Fibroblast of skin of right biceps (primary cell): Measurements from ENCODE around the gene POLG.

Experiments
- DNase-seq: peaks from one replicate; pipeline ENCODE4 v3.0.0-alpha.2; 2013

POLG gene

DNA sequence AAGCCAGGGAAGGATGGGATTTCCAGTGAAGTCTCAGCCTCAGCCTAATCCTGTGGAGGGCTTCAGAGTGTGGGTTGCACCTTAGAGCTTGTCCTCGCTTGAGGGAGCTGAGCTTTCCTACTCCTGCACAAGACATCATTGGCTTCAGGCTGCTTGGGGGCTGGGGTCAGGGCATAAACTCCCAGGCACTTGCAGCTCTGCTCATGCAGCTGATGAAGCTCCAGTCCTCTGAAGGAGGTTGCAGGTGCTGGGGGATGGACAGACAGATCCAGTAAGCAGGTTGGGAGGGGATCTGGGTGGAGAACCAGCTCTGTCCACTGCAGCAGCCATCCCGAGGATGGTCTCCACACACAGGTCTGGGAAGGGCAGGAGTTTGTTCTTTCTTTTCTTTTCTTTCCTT is 19.4 kb upstream of the POLG start:
- no peak for DNase-seq

DNA sequence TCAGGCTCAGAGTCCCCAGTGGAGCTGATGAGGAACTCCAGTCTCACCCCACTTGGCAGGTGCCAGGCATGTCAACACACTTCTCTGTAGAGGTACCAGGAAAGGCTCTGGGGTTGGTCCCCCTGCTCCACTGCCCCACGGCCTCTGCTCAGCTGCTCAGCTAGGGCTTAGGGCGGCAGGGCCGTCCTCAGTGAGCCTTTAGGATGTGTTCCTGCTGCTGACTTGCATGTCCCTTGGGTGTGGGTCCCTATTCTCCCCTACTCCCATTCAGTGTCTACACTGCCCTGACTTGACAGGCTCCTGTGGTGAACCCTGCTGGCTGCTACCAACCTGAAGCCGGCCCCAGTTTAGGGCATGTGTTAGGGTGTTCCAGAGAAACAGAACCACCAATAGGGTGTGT is 17.9 kb upstream of the POLG start:
- no peak for DNase-seq

DNA sequence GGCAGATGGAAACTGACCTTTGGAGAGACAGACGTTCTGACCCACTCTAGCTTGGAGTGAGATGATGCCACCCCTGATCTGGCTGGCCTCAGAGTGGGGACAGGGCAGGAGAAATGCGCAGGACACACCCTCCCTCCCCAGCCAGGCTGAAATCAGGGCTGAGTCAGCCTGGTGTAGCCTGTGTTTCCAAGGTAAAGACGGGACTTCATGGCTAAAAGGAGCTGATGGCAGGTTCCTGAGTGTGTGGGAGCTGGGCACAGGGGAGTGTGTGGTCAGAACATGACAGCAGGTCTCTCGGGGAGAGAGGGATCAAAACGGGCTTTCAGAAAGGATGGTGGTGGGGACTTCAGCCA is 14.6 kb upstream of the POLG start:
- no peak for DNase-seq

DNA sequence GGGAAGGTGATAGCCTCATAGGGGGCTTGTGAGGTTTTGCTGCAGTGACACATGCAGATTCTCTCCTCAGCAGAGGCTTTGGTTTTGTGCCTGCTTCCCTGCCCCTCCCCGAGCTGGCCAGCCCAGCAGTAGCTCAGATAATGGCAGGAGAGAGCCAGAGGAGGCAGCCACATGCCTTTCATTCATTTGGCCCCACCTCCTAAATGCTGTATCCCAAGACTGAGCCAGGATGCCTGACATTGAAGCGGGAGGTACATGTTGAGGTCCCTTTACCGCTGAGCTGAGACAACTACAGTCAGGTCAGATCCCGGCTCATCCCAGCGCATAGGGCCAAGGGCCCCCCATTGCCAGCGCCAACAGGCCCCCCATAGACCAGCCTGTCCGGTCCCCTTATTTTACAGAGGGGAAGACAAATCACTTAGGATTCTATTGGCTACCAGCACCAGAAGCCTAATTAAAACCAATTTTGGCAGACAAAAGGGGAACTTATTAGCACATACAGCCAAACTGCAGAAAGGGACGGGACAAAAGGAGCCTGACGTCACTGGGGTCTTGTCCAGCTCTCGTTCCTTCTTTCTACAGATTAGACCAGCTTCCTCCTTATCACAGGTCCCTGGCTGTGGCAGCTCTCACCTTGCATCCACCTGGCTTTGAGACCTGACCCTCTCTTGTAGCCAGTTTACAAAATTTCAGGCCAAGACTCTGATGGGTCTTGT is 12.1 kb upstream of the POLG start:
- DNase-seq, result no peak

DNA sequence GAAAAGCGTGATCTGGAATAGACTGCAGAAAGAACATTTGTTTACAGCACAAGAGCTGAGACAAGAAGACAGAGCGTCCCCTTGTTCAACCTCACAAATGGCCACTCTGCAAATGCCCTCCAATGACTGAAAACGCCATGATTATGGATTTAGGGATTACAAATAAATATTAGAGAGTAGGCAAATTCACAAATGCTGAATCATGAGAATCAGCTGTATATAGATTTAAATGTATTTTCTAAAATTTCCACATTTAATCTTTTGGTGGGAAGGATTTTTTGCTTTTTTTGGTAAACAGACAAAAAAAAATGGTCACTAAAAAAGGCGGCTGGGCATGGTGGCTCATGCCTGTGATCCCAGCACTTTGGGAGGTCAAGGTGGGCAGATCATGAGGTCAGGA is 10.6 kb upstream of the POLG start:
- no peak for DNase-seq

- DNase-seq, result no peak
Measured at GRCh38 chr15:89342840-89343239, 8.2 kb upstream of the POLG start.

DNA sequence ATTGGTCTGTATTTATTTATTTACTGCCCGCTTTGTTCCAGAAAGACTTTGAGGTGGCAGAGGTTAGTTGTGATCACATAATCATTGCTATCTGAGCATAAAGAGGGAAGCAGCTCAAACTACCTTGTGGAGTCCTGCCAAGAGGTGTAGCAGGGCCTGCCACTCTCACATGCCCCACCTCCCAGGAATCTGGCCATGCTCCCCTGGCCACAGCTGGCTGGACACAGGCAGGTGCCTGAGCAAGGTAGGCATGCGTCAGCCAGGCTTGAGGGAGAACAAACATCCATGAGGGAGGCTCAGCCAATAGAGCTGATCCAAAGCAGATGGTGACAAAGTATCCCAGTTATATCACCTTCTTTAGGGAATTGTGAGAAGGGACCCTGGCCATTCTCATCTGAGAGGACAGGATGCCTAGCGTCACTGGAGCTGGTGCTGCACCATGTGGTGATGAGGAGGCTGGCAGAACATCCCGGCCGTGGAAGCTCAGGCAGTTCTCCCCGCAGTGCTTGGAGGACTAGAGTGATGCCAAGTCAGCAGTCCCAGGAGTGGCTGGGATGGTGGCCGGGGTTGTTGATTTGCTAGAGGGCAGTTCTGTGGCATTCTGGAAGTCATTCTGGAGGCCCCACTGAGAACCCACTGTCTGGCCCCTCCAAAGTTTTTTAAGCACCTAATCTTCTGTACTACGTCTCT is 6.8 kb upstream of the POLG start:
- DNase-seq, result no peak

DNA sequence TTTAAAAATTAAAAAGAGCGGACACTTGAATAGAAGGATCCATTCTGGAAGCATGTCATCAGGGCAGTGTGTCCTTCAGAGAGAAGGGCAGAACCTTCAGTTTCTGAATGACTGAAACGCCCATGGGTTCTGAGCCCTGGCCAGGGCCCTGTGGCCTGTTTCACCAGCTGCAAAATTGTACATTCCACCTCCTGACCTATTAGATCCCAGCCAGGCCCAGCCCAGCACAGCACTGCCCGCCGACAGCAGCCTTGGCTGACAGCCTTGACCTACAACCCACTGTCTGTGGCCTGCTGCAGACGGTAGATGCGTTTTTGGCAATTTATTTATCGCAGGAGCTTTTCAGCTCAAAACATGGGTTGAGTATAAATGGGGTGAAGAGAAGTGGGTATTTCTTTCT is 5.9 kb upstream of the POLG start:
- no peak for DNase-seq

GRCh38 chr15:89338036-89338435 is 3.4 kb upstream of the POLG start:
- DNase-seq, result no peak

DNA sequence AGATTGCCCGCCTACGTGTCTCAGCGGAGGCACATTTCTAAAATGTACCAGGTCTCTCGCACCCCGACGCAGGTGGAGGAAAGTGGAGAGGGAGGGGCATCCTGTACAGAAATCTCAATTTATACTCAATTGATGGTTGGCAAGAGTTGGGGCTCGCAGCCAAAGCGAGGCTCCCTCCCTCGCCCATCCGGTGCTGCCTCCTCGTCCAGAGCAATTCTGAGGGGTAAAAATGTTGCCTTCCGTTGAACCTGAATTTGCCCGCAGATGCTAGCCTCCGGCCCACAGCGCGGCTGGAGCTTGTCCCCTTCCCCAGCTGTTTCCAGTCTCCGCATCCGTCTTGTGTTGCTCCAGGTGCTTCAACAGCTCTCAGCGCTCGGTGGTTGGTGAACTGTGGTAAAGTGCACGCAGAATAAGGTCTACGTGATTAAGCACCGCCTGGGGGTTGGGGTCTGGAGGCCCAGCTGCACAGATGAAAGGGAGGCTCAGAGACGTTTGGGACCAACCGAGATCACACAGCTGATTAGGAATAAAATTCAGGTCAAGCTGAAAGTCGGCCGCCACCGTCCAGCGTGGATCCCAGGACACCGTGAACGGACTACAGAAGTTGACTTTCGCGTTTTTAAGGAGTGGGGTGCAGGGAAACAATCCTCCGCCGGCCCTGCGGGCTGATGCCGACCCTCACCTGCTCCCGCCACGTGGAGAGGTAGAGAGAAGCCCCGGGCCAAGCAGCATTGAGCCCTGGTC is 846 bp upstream of the POLG start:
- DNase-seq, result no peak

DNA sequence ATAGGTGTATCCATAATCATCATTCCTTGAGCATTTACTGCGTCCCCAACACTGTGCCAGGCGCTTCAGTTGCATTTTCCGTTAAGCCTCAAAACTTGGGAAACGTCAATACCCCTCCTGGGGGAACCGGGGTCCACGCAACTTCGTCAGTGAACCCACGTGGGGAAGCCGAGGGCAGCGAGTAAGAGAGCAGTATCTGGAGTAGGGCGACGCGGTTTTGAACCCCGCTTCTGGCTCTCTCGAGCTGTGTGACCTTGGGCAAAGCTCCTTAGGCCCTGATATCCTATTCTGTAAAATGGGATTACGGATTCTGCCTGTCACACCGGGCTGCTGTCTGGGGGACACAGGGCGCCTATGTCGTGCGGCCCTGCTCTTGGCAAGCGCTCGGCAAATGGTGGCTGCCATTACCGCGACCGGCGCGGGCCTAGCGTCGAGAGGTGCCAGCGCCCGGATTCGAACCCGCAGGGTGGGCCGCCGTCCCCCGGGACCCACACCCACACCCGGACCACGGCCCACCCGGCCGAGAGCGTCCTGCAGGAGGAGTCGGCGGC is 590 bp downstream of the POLG start:
- no peak for DNase-seq

GRCh38 chr15:89333011-89333860 is 1.4 kb downstream of the POLG start:
- no peak for DNase-seq

- peak; percentile 25 for DNase-seq
Measured at GRCh38 chr15:89332446-89332845, 2.2 kb downstream of the POLG start.

DNA sequence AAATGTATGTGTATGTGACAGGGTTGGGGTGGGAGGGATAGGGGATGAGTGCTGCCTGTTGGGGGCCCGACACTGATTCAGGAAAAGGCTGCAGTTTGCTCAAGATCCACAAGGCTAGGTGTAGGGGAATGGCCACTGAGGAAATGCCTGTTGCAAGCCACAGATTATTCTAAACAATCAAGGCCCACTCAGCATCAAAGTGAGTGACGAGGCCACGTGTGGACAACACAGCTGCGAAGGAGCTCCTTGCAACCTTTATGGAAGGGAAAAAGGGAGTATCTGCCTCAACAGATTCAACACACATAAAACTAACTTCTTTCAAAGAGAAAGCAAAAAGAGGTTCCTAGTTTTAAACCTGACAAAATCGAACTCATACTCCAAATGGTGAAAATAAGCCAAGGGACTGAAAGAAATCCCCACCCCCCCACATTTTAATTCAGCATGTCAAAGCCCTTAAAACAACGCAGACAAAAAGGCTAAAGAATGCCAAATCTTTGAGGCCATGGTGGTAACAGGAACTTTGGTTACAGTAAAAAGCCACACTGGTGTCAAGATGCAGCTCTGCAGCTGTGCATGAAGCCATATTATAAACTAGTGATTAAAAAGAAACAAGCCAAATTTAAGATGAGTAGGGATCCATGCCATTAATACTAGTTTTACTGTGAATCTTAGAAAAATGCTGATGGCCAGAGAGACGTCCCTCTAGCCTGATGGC is 3.6 kb downstream of the POLG start:
- DNase-seq, result no peak

GRCh38 chr15:89330119-89330518 is 4.5 kb downstream of the POLG start:
- DNase-seq, result no peak

DNA sequence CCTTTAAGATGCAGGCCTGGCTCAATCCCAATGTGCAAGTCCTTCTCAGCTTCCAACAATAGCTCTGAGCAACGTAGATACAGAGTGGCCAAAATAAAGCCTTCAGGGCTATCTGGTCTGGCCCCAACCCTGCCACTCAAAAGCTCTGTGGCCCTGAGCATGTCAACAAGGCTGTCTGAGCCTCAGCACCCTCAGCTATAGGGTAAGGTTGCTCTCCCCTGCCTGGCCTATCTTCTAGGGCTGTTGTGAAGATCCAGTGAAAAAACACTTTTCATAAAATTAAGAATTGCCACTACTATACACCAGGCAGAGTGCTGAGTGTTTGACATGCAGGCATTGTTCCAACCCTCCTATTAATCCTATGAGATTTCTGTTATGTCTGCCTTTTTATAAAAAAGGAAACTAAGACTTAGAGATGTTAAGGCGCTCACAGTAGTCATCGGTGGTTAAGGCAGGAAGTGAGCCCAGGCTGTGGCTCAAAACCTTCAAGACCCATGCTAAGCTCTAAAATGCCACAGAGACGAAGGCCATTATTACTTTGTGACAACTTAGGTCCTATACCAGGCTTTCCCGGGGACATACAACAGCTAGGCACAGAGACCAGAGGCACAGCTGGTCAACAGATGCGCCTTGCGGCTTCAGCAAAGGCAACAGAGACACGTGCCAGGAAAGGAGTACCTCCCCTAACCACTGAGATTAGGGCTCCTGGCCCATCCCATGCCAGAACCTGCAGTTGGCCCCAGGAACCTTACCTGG is 5.1 kb downstream of the POLG start:
- no peak for DNase-seq

- no peak for DNase-seq
Measured at GRCh38 chr15:89328398-89329254, 6.0 kb downstream of the POLG start.

DNA sequence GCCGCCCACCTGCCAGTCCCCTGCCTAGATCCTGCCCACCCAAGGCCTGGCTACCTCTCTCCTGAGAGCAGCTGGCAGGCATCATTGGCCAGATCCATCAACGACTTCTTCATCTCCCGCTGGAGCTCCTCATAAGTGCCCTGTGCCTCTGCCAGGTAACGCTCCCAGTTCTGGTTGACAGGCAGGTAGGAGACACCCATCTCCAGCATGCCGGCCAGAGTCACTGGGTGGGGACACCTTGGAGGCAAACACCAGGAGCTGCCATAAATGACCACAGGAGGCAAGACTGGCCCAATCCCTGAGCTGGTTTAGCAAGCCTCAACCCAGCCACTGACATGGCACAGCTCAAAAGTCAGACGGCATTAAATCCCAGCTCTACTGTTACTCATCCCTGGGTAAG is 7.5 kb downstream of the POLG start:
- no peak for DNase-seq

- no peak for DNase-seq
Measured at GRCh38 chr15:89326316-89326715, 8.3 kb downstream of the POLG start.

GRCh38 chr15:89325039-89325803 is 9.4 kb downstream of the POLG start:
- no peak for DNase-seq
